Measurements from ENCODE around the gene BMP8A. TPM values are rescaled to one million over a fixed set of nuclear protein-coding genes. Genes with fewer than 3 reads are reported as not detected.

BMP8A gene
- total and polyA plus RNA-seq, 9 of the 15 experiments (the other 6 are each of a cell fraction or from before 2014, with no cell fraction given) = 0.05 to 0.31 TPM; not detected in 7

- no peak for TF ChIP-seq ZNF592 (IDR thresholded peaks at IDR 0.05)
- no peak for TF ChIP-seq FIP1L1 (IDR thresholded peaks at IDR 0.05; ENCODE audit: low read depth, low read length, poor library complexity, severe bottlenecking)
- no peak for TF ChIP-seq ZBTB2 (IDR thresholded peaks at IDR 0.05)
- no peak for TF ChIP-seq CEBPG (CRISPR knock-in tag; IDR thresholded peaks at IDR 0.05)
- no peak for TF ChIP-seq CEBPG (tag; conservative IDR thresholded peaks at IDR 0.05 in 1 of 2, IDR thresholded peaks at IDR 0.05 in 1 of 2)
- TF ChIP-seq ZBTB11 (CRISPR knock-in tag; IDR thresholded peaks at IDR 0.05) = no peak
- no peak for TF ChIP-seq PATZ1 (CRISPR knock-in tag; IDR thresholded peaks at IDR 0.05; ENCODE audit: borderline replicate concordance)
- no peak for TF ChIP-seq ZNF668 (CRISPR knock-in tag; IDR thresholded peaks at IDR 0.05)
- TF ChIP-seq MBD1 (CRISPR knock-in tag; IDR thresholded peaks at IDR 0.05) = no peak
- no peak for TF ChIP-seq MBD2 (IDR thresholded peaks at IDR 0.05; ENCODE audit: borderline replicate concordance, low read depth)
Measured at GRCh38 chr1:39507230-39507928, 15.9 kb downstream of the BMP8A start (continued).

Measured in K562 (cell line).